Gastrocnemius medialis (tissue), 4 donors: ENCODE results near the gene GMPPA. TPM values are rescaled to one million over a fixed set of nuclear protein-coding genes. Genes with fewer than 3 reads are reported as not detected.

Experiments used
- ATAC-seq, 2 donors: fragments of 150-250 bp; one replicate each; pipeline ENCODE4 v1.9.1; 2016
- DNase-seq, 2 donors: peaks; one replicate each; pipeline ENCODE4 v3.0.0-alpha.2; 2019
- H3K27ac ChIP-seq, 4 donors: fragments of 200-600 bp; sonication (generic); 1 replicate in 1 of 4; 2 replicates in 3 of 4; pipeline ENCODE4 v1.5.1; 2016 to 2018; ENCODE audit warnings: mild to moderate bottlenecking in 2 of 4, moderate library complexity in 1 of 4
- H3K27me3 ChIP-seq, 3 donors: fragments of 200-600 bp; sonication (generic) in 2 of 3; 1 replicate in 1 of 3; 2 replicates in 2 of 3; pipeline versions ENCODE4 v1.5.1 to v1.6.0; 2016 to 2019; ENCODE audit warnings: mild to moderate bottlenecking in 1 of 3, moderate library complexity in 1 of 3
- H3K36me3 ChIP-seq, 2 donors: fragments of 200-600 bp; sonication (generic) in 1 of 2; one replicate each; pipeline ENCODE4 v1.5.1; 2017 to 2018
- H3K4me1 ChIP-seq, 2 donors: fragments of 200-600 bp; sonication (generic) in 1 of 2; one replicate each; pipeline ENCODE4 v1.5.1; 2016 to 2017; ENCODE audit warnings: mild to moderate bottlenecking in 2 of 2
- H3K4me3 ChIP-seq, 4 donors: fragments of 200-600 bp; sonication (generic) in 3 of 4; 1 replicate in 1 of 4; 2 replicates in 3 of 4; pipeline ENCODE4 v1.5.1; 2016 to 2019; ENCODE audit warnings: mild to moderate bottlenecking in 2 of 4
- H3K9me3 ChIP-seq, 3 donors: fragments of 200-600 bp; sonication (generic) in 2 of 3; 1 replicate in 1 of 3; 2 replicates in 2 of 3; pipeline ENCODE4 v1.5.1; 2016 to 2019
- POLR2A ChIP-seq, 2 donors: fragments of 450-650 bp; IDR thresholded peaks; one replicate each; pipeline ENCODE4 v1.6.1; 2017; ENCODE audit warnings: antibody characterized with exemption in 2 of 2, mild to moderate bottlenecking in 2 of 2, moderate library complexity in 2 of 2
- in situ Hi-C, 4 donors: fragments of 200-750 bp; cut with MboI; loops; one replicate each; pipeline versions ENCODE4 v1.15.0 to v1.8.0; 2017; ENCODE audit warnings: low sequenced_read_pairs in 4 of 4
- intact Hi-C: fragments of 100-400 bp; cut with DNase I; formaldehyde crosslinking; loops from one replicate; pipeline ENCODE4 v1.15.1; 2023; ENCODE audit warnings: low total_unique reads
- total RNA-seq, 4 donors: library from RNA; depleted of rRNA; stranded (reverse); fragments of >200 nt; gene quantifications; one replicate each; pipeline versions ENCODE4 v1.1.0 to v1.2.3, GENCODE V29; 2016
- TF ChIP-seq, protein P1 (sequence below), 5 experiments: fragments of 450-650 bp in 3 of 5; fragments of 200-600 bp in 2 of 5; sonication (generic) in 2 of 5; IDR thresholded peaks in 4 of 5; conservative IDR thresholded peaks in 1 of 5; 1 replicate in 4 of 5; 2 replicates in 1 of 5; pipeline ENCODE4 v1.5.1; 2016 to 2019; ENCODE audit warnings: antibody characterized with exemption in 5 of 5, mild to moderate bottlenecking in 3 of 5, moderate library complexity in 3 of 5

GMPPA gene
- total RNA-seq, 4 donors from 2014 or later, result 18.0 to 25.8 (median 24.4) TPM

- H3K4me3 ChIP-seq, result no peak overlapping the region
These were observed 15.9 kb upstream of the GMPPA start for GRCh38 chr2:219482674-219483405.

GRCh38 chr2:219483451-219484342, 15.0 kb upstream of the GMPPA start:
- peaks cover 3 to 21% of the 10 kb centered on the region in 2 donors for H3K4me1 ChIP-seq
- H3K27me3 ChIP-seq, result no peaks in the 10 kb centered on the region
- no peaks in the 10 kb centered on the region for H3K9me3 ChIP-seq
- H3K27ac ChIP-seq, result peak overlapping the region; percentile 13 to 78 (median 54)
- H3K4me3 ChIP-seq, result peak overlapping the region; percentile 6 to 36 (median 14)
- DNase-seq, result no peak
- no peak for ATAC-seq
- peaks cover 0 to 59% of the 10 kb centered on the region in 2 donors for H3K36me3 ChIP-seq
- no peak for TF ChIP-seq POLR2A (IDR thresholded peaks at IDR 0.05)
- TF ChIP-seq, protein P1, sequence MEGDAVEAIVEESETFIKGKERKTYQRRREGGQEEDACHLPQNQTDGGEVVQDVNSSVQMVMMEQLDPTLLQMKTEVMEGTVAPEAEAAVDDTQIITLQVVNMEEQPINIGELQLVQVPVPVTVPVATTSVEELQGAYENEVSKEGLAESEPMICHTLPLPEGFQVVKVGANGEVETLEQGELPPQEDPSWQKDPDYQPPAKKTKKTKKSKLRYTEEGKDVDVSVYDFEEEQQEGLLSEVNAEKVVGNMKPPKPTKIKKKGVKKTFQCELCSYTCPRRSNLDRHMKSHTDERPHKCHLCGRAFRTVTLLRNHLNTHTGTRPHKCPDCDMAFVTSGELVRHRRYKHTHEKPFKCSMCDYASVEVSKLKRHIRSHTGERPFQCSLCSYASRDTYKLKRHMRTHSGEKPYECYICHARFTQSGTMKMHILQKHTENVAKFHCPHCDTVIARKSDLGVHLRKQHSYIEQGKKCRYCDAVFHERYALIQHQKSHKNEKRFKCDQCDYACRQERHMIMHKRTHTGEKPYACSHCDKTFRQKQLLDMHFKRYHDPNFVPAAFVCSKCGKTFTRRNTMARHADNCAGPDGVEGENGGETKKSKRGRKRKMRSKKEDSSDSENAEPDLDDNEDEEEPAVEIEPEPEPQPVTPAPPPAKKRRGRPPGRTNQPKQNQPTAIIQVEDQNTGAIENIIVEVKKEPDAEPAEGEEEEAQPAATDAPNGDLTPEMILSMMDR (IDR thresholded peaks at IDR 0.05 in 4 of 5, conservative IDR thresholded peaks at IDR 0.05 in 1 of 5), result no peak
- intact Hi-C loops (loop anchor here (2.0 kb wide), 1 partner anchor 21 kb away; no protein-coding TSS in a partner anchor), in situ Hi-C loops (no loop called here)

More at GRCh38 chr2:219482674-219483405, 15.9 kb upstream of the GMPPA start:
- Histone ChIP-seq H3K27me3 (no peaks in the 10 kb centered on the region), H3K36me3 (peaks cover 0 to 62% of the 10 kb centered on the region in 2 donors), H3K27ac (peak overlapping the region in 2 of 4 donors; percentile 37 to 78), H3K4me1 (peaks cover 3 to 21% of the 10 kb centered on the region in 2 donors), H3K9me3 (no peaks in the 10 kb centered on the region)
- DNase-seq, result no peak
- intact Hi-C loops, result no loop called here
- no peak for TF ChIP-seq POLR2A (IDR thresholded peaks at IDR 0.05)
- TF ChIP-seq, protein P1 (IDR thresholded peaks at IDR 0.05 in 4 of 5, conservative IDR thresholded peaks at IDR 0.05 in 1 of 5), result no peak
- in situ Hi-C loops, result no loop called here
- ATAC-seq, result no peak

DNA sequence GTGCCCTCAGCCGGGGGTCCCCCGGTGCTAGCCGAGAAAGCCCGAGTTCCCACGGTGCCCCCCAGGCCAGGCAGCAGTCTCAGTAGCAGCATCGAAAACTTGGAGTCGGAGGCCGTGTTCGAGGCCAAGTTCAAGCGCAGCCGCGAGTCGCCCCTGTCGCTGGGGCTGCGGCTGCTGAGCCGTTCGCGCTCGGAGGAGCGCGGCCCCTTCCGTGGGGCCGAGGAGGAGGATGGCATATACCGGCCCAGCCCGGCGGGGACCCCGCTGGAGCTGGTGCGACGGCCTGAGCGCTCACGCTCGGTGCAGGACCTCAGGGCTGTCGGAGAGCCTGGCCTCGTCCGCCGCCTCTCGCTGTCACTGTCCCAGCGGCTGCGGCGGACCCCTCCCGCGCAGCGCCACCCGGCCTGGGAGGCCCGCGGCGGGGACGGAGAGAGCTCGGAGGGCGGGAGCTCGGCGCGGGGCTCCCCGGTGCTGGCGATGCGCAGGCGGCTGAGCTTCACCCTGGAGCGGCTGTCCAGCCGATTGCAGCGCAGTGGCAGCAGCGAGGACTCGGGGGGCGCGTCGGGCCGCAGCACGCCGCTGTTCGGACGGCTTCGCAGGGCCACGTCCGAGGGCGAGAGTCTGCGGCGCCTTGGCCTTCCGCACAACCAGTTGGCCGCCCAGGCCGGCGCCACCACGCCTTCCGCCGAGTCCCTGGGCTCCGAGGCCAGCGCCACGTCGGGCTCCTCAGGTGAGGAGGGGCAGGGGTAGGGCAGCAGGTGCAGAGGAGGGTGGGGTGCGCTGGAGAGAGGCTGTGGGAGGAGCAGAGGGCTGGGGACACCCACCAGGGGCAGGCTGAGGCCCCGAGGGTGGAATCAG, 14.1 kb upstream of the GMPPA start:
- ATAC-seq, result no peak
- Histone ChIP-seq H3K27ac (peak overlapping the region; percentile 13 to 78 (median 54)), H3K4me3 (peak overlapping the region; percentile 6 to 36 (median 14)), H3K36me3 (peaks cover 0 to 58% of the 10 kb centered on the region in 2 donors), H3K9me3 (no peaks in the 10 kb centered on the region), H3K4me1 (peaks cover 3 to 21% of the 10 kb centered on the region in 2 donors), H3K27me3 (no peaks in the 10 kb centered on the region)
- DNase-seq, result no peak
- intact Hi-C loops, result loop anchor here (2.0 kb wide), 1 partner anchor 22 kb away; no protein-coding TSS in a partner anchor
- in situ Hi-C loops, result no loop called here
- TF ChIP-seq, protein P1 (IDR thresholded peaks at IDR 0.05 in 4 of 5, conservative IDR thresholded peaks at IDR 0.05 in 1 of 5), result no peak
- no peak for TF ChIP-seq POLR2A (IDR thresholded peaks at IDR 0.05)

GRCh38 chr2:219485201-219485580, 13.5 kb upstream of the GMPPA start:
- Histone ChIP-seq H3K4me3 (no peak overlapping the region), H3K27ac (peak overlapping the region; percentile 13 to 78 (median 54)), H3K4me1 (peaks cover 3 to 21% of the 10 kb centered on the region in 2 donors), H3K36me3 (peaks cover 0 to 58% of the 10 kb centered on the region in 2 donors), H3K9me3 (no peaks in the 10 kb centered on the region), H3K27me3 (no peaks in the 10 kb centered on the region)
- DNase-seq (no peak), ATAC-seq (no peak)
- in situ Hi-C loops, result no loop called here
- intact Hi-C loops, result loop anchor here (2.0 kb wide), 1 partner anchor 22 kb away; no protein-coding TSS in a partner anchor
- TF ChIP-seq, protein P1 (IDR thresholded peaks at IDR 0.05 in 4 of 5, conservative IDR thresholded peaks at IDR 0.05 in 1 of 5), result no peak
- TF ChIP-seq POLR2A (IDR thresholded peaks at IDR 0.05), result no peak
